Naive B cell (primary cell): ENCODE measurements around the gene FRMPD2. TPM values are rescaled to one million over a fixed set of nuclear protein-coding genes. Genes with fewer than 3 reads are reported as not detected.
"Not testable (repeated sequence)": the region's sequence is repeated elsewhere in the genome, so short reads cannot be mapped to it uniquely, and the experiment has no call there.

Experiments used
- ATAC-seq, 2 donors: fragments of 150-1000 bp; cut with Tn5 transposase; 2 replicates each; pipeline ENCODE4 v1.10.0; 2021; ENCODE audit warnings: low read depth in 2 of 2, mild to moderate bottlenecking in 2 of 2, moderate library complexity in 2 of 2
- DNase-seq: peaks from one replicate; pipeline ENCODE4 v3.0.0; 2022
- H3K27ac Mint-ChIP-seq, 6 donors: one replicate each; pipeline ENCODE4 v1.8.0; 2020 to 2022; ENCODE audit warnings: mild to moderate bottlenecking in 6 of 6, mixed read lengths in 6 of 6, moderate library complexity in 5 of 6, inconsistent platforms in 2 of 6
- H3K27me3 Mint-ChIP-seq, 3 donors: one replicate each; pipeline ENCODE4 v1.8.0; 2021 to 2022; ENCODE audit warnings: mixed read lengths in 3 of 3, mild to moderate bottlenecking in 1 of 3
- H3K36me3 Mint-ChIP-seq, 2 donors: one replicate each; pipeline ENCODE4 v1.8.0; 2020 to 2022; ENCODE audit warnings: mixed read lengths in 2 of 2, inconsistent platforms in 1 of 2, mild to moderate bottlenecking in 1 of 2
- H3K4me1 Mint-ChIP-seq, 3 donors: one replicate each; pipeline ENCODE4 v1.8.0; 2020 to 2022; ENCODE audit warnings: mixed read lengths in 3 of 3, inconsistent platforms in 1 of 3, mild to moderate bottlenecking in 1 of 3, moderate library complexity in 1 of 3
- H3K4me3 Mint-ChIP-seq, 8 donors: one replicate each; pipeline ENCODE4 v1.8.0; 2020 to 2022; ENCODE audit warnings: mild to moderate bottlenecking in 8 of 8, mixed read lengths in 8 of 8, moderate library complexity in 8 of 8, inconsistent platforms in 2 of 8
- H3K9me3 Mint-ChIP-seq, 7 donors: one replicate each; pipeline ENCODE4 v1.8.0; 2020 to 2022; ENCODE audit warnings: mixed read lengths in 7 of 7, mild to moderate bottlenecking in 5 of 7, inconsistent platforms in 2 of 7, moderate library complexity in 1 of 7
- polyA plus RNA-seq, 6 donors: library from polyadenylated mRNA; unstranded; fragments of 300-500 nt; fragmentation: Illumina TruSeq; gene quantifications; one replicate each; pipeline ENCODE4 v1.2.3, GENCODE V29; 2021; ENCODE audit warnings: low read depth in 6 of 6

The FRMPD2 gene
- polyA plus RNA-seq, 6 donors from 2014 or later: not detected

GRCh38 chr10:48143721-48144642 is 130.5 kb downstream of the FRMPD2 start:
- ATAC-seq, H3K4me1 Mint-ChIP-seq, H3K4me3 Mint-ChIP-seq, H3K36me3 Mint-ChIP-seq, DNase-seq, H3K9me3 Mint-ChIP-seq, H3K27me3 Mint-ChIP-seq, H3K27ac Mint-ChIP-seq: not testable (repeated sequence)

GRCh38 chr10:48140949-48141348 is 133.5 kb downstream of the FRMPD2 start:
- not testable (repeated sequence) for H3K36me3 Mint-ChIP-seq, H3K4me3 Mint-ChIP-seq, DNase-seq, H3K27me3 Mint-ChIP-seq, H3K4me1 Mint-ChIP-seq, H3K27ac Mint-ChIP-seq, H3K9me3 Mint-ChIP-seq, ATAC-seq

- DNase-seq, H3K9me3 Mint-ChIP-seq, H3K4me3 Mint-ChIP-seq, H3K27ac Mint-ChIP-seq, H3K4me1 Mint-ChIP-seq, H3K27me3 Mint-ChIP-seq, H3K36me3 Mint-ChIP-seq: not testable (repeated sequence)
- ATAC-seq: peak; percentile 38 to 81
These were observed 134.3 kb downstream of the FRMPD2 start for GRCh38 chr10:48139953-48140850.

- not testable (repeated sequence) for H3K36me3 Mint-ChIP-seq, H3K4me3 Mint-ChIP-seq, DNase-seq
These were observed 145.5 kb downstream of the FRMPD2 start for GRCh38 chr10:48128954-48129353.

GRCh38 chr10:48126251-48126650 is 148.2 kb downstream of the FRMPD2 start:
- not testable (repeated sequence) for H3K9me3 Mint-ChIP-seq, H3K27ac Mint-ChIP-seq, DNase-seq, ATAC-seq, H3K27me3 Mint-ChIP-seq, H3K36me3 Mint-ChIP-seq, H3K4me3 Mint-ChIP-seq, H3K4me1 Mint-ChIP-seq

More at GRCh38 chr10:48128954-48129353, 145.5 kb downstream of the FRMPD2 start:
- H3K27me3 Mint-ChIP-seq, ATAC-seq, H3K27ac Mint-ChIP-seq, H3K4me1 Mint-ChIP-seq, H3K9me3 Mint-ChIP-seq: not testable (repeated sequence)

GRCh38 chr10:48125631-48126030 is 148.9 kb downstream of the FRMPD2 start:
- H3K36me3 Mint-ChIP-seq, ATAC-seq, H3K27ac Mint-ChIP-seq, DNase-seq, H3K9me3 Mint-ChIP-seq, H3K4me3 Mint-ChIP-seq, H3K27me3 Mint-ChIP-seq, H3K4me1 Mint-ChIP-seq: not testable (repeated sequence)

GRCh38 chr10:48122618-48123017 is 151.9 kb downstream of the FRMPD2 start:
- ATAC-seq, DNase-seq, H3K4me3 Mint-ChIP-seq, H3K27me3 Mint-ChIP-seq, H3K36me3 Mint-ChIP-seq, H3K27ac Mint-ChIP-seq, H3K4me1 Mint-ChIP-seq, H3K9me3 Mint-ChIP-seq: not testable (repeated sequence)

- peak in 1 of 2 donors; percentile 28 for ATAC-seq
- H3K4me1 Mint-ChIP-seq: not testable (repeated sequence)
These were observed 164.2 kb downstream of the FRMPD2 start for GRCh38 chr10:48110277-48110676.

More at GRCh38 chr10:48110277-48110676, 164.2 kb downstream of the FRMPD2 start:
- H3K36me3 Mint-ChIP-seq, DNase-seq, H3K9me3 Mint-ChIP-seq, H3K27ac Mint-ChIP-seq, H3K4me3 Mint-ChIP-seq, H3K27me3 Mint-ChIP-seq: not testable (repeated sequence)

Other genes with a start within 250 kb of the FRMPD2 start
- 10 to 100 TPM in 5 of 6 donors, 1 to 10 TPM in 1; 7.0 to 25.8 (median 22.1) TPM for gene MAPK8, start 32.0 kb upstream of the FRMPD2 start, polyA plus RNA-seq